Mesenchymal stem cell (in vitro differentiated cells and primary cell): ENCODE data around the gene SNED1.

Experiments used
- DNase-seq: peaks from one replicate; pipeline ENCODE4 v3.0.0-alpha.2; 2013
- H2AFZ ChIP-seq: one replicate; pipeline ENCODE4 v1.6.1; 2013; ENCODE audit warnings: low read depth, mild to moderate bottlenecking, control low read depth, inconsistent platforms, low read length, moderate library complexity
- H2AK5ac ChIP-seq: 2 replicates; pipeline ENCODE4 v1.6.1; 2013; ENCODE audit warnings: low read length, moderate library complexity, mild to moderate bottlenecking, inconsistent platforms; ENCODE audit not compliant: severe bottlenecking
- H2BK120ac ChIP-seq: one replicate; pipeline ENCODE4 v1.6.1; 2013; ENCODE audit warnings: low read depth, mild to moderate bottlenecking, inconsistent platforms, low read length, moderate library complexity
- H2BK12ac ChIP-seq, 2 experiments: one replicate each; pipeline ENCODE4 v1.6.1; 2013; ENCODE audit warnings: inconsistent platforms in 2 of 2, low read length in 2 of 2, mild to moderate bottlenecking in 2 of 2, moderate library complexity in 2 of 2, control low read depth in 1 of 2
- H2BK15ac ChIP-seq: one replicate; pipeline ENCODE4 v1.6.1; 2013; ENCODE audit warnings: mild to moderate bottlenecking, low read depth, inconsistent platforms; ENCODE audit not compliant: poor library complexity, severe bottlenecking
- H2BK5ac ChIP-seq: 2 replicates; pipeline ENCODE4 v1.6.1; 2013; ENCODE audit warnings: low read depth, mild to moderate bottlenecking, low read length, control low read depth, inconsistent platforms; ENCODE audit not compliant: poor library complexity, severe bottlenecking
- H3K14ac ChIP-seq, 2 experiments: one replicate each; pipeline ENCODE4 v1.6.1; 2013; ENCODE audit warnings: inconsistent platforms in 2 of 2, low read length in 2 of 2, control low read depth in 1 of 2, mild to moderate bottlenecking in 1 of 2, moderate library complexity in 1 of 2
- H3K18ac ChIP-seq, 2 experiments: one replicate each; pipeline ENCODE4 v1.6.1; 2013; ENCODE audit warnings: inconsistent platforms in 2 of 2, low read length in 2 of 2, control low read depth in 1 of 2, low read depth in 1 of 2, mild to moderate bottlenecking in 1 of 2
- H3K23ac ChIP-seq, 2 experiments: one replicate each; pipeline ENCODE4 v1.6.1; 2013; ENCODE audit warnings: inconsistent platforms in 2 of 2, low read length in 2 of 2, mild to moderate bottlenecking in 2 of 2, moderate library complexity in 2 of 2, control low read depth in 1 of 2
- H3K27ac ChIP-seq: 2 replicates; pipeline ENCODE4 v1.5.1; 2013; ENCODE audit warnings: mild to moderate bottlenecking, moderate library complexity, low read length, control low read depth, inconsistent platforms; ENCODE audit not compliant: poor library complexity, severe bottlenecking
- H3K27me3 ChIP-seq, 2 experiments: 2 replicates each; pipeline versions ENCODE4 v1.6.1 to v1.7.0; 2013; ENCODE audit warnings: low read length in 2 of 2, mild to moderate bottlenecking in 2 of 2, moderate library complexity in 2 of 2, control low read depth in 1 of 2, inconsistent platforms in 1 of 2; ENCODE audit not compliant: control insufficient read depth in 1 of 2, insufficient read depth in 1 of 2
- H3K36me3 ChIP-seq, 2 experiments: 2 replicates each; pipeline versions ENCODE4 v1.6.1 to v1.7.0; 2013; ENCODE audit warnings: low read length in 2 of 2, control low read depth in 1 of 2, inconsistent platforms in 1 of 2, low read depth in 1 of 2, mild to moderate bottlenecking in 1 of 2; ENCODE audit not compliant: insufficient read depth in 2 of 2, control insufficient read depth in 1 of 2
- H3K4ac ChIP-seq, 2 experiments: one replicate each; pipeline ENCODE4 v1.6.1; 2013; ENCODE audit warnings: inconsistent platforms in 2 of 2, low read length in 2 of 2, mild to moderate bottlenecking in 2 of 2, moderate library complexity in 2 of 2, control low read depth in 1 of 2, low read depth in 1 of 2
- H3K4me1 ChIP-seq: 2 replicates; pipeline ENCODE4 v1.6.1; 2013; ENCODE audit warnings: low read depth, low read length, control low read depth; ENCODE audit not compliant: control insufficient read depth, insufficient read depth
- H3K4me2 ChIP-seq: 2 replicates; pipeline ENCODE4 v1.6.1; 2013; ENCODE audit warnings: low read length, mild to moderate bottlenecking, inconsistent platforms; ENCODE audit not compliant: poor library complexity, severe bottlenecking
- H3K4me3 ChIP-seq, 2 experiments: 2 replicates each; pipeline versions ENCODE4 v1.5.1 to v1.7.0; 2013; ENCODE audit warnings: low read length in 2 of 2, mild to moderate bottlenecking in 2 of 2, control low read depth in 1 of 2, low read depth in 1 of 2; ENCODE audit not compliant: insufficient read depth in 1 of 2
- H3K79me1 ChIP-seq: replicated peaks from 2 replicates; pipeline ENCODE4 v1.6.1; 2013; ENCODE audit warnings: mild to moderate bottlenecking, control low read depth, low read length, inconsistent platforms; ENCODE audit not compliant: poor library complexity, severe bottlenecking
- H3K9ac ChIP-seq: 2 replicates; pipeline ENCODE4 v1.7.0; 2013; ENCODE audit warnings: mild to moderate bottlenecking, low read length, moderate library complexity
- H3K9me3 ChIP-seq: 2 replicates; pipeline ENCODE4 v1.7.0; 2013; ENCODE audit warnings: mild to moderate bottlenecking, low read length; ENCODE audit not compliant: control insufficient read depth
- H4K8ac ChIP-seq: one replicate; pipeline ENCODE4 v1.6.1; 2013; ENCODE audit warnings: inconsistent platforms, mild to moderate bottlenecking, low read length, moderate library complexity
- H4K91ac ChIP-seq: one replicate; pipeline ENCODE4 v1.6.1; 2013; ENCODE audit warnings: mild to moderate bottlenecking, low read length, inconsistent platforms
- WGBS: methylation state at CpG from one replicate; pipeline ENCODE4 v1.1.7; 2013; ENCODE audit warnings: mixed read lengths; 5-methylcytosine and 5-hydroxymethylcytosine counted together

SNED1 gene

DNA sequence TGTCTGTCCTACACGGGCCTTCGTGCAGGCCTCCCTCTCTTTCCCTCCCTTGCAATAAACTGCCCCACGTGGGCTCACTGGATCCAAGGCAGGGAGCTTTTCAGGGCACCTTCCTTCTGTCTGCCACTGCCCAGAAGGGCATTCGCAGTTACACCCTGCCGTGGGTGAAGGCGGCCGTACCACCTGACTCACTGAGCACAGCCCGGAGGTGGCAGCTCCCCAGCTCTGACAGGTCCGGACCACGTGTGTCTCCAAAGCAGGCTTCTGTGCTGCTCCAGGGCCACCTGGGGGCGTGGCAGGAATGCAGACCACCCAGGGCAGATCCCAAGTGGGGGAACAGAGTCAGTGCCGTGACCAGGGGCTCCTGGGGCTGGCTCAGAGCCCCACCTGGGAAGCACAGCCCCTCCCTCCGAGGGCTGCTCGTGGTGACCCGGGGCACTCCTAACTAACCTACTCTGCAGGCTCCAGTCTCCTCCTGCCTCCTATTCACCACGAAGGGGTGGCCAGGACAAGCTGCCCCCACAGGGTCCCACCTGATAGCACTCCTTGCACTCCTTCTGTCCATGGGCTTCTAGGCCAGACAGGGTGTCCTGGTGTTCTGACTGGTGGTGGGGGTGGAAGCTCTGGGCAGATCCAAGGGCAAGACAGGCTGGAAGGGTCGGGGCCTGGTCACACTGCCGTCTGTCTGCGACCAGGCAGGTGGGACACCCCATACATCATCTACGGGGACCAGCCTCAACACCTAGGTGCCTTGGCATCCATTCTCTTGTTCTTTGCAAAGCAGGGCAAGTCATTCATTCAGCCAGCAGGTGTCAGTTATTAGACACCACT is 9.7 kb downstream of the SNED1 start:
- Histone ChIP-seq H2AK5ac (no peak overlapping the region), H2BK120ac (peak overlapping the region; percentile 15), H3K9me3 (peaks cover 33% of the 10 kb centered on the region), H3K9ac (no peak overlapping the region), H3K18ac (peak overlapping the region in 1 of 2 experiments; percentile 55), H4K91ac (peak overlapping the region; percentile 74), H2BK12ac (no peak overlapping the region), H3K27me3 (no peaks in the 10 kb centered on the region), H3K23ac (no peak overlapping the region), H3K36me3 (peaks cover 5 to 80% of the 10 kb centered on the region in 2 experiments), H3K4me2 (no peak overlapping the region), H2BK5ac (no peak overlapping the region), H2BK15ac (no peak overlapping the region), H3K4me1 (peaks cover 26% of the 10 kb centered on the region), H2AFZ (no peak overlapping the region), H3K14ac (no peak overlapping the region), H3K4ac (no peak overlapping the region), H3K27ac (no peak overlapping the region), H3K4me3 (peak overlapping the region in 1 of 2 experiments; percentile 29), H3K79me1 (no peaks in the 10 kb centered on the region), H4K8ac (peak overlapping the region; percentile 24)
- DNase-seq = no peak
- WGBS = 78% methylated on average over 20 of the region's 20 CpGs

- Histone ChIP-seq H3K9me3 (peaks cover 27% of the 10 kb centered on the region), H3K4me2 (no peak overlapping the region), H2BK15ac (no peak overlapping the region), H3K27ac (no peak overlapping the region), H3K27me3 (no peaks in the 10 kb centered on the region), H3K4me1 (peaks cover 26% of the 10 kb centered on the region), H2AK5ac (no peak overlapping the region), H3K18ac (peak overlapping the region in 1 of 2 experiments; percentile 55), H3K79me1 (no peaks in the 10 kb centered on the region), H3K9ac (no peak overlapping the region), H3K4ac (no peak overlapping the region), H2BK5ac (no peak overlapping the region), H3K23ac (no peak overlapping the region), H3K4me3 (no peak overlapping the region), H2BK12ac (no peak overlapping the region), H3K14ac (no peak overlapping the region), H2AFZ (no peak overlapping the region), H4K8ac (peak overlapping the region; percentile 19), H3K36me3 (peaks cover 0 to 80% of the 10 kb centered on the region in 2 experiments), H4K91ac (no peak overlapping the region), H2BK120ac (no peak overlapping the region)
- DNase-seq = no peak
- 88% methylated on average over 7 of the region's 7 CpGs for WGBS
Observed at GRCh38 chr2:241008711-241009121, 10.3 kb downstream of the SNED1 start.

DNA sequence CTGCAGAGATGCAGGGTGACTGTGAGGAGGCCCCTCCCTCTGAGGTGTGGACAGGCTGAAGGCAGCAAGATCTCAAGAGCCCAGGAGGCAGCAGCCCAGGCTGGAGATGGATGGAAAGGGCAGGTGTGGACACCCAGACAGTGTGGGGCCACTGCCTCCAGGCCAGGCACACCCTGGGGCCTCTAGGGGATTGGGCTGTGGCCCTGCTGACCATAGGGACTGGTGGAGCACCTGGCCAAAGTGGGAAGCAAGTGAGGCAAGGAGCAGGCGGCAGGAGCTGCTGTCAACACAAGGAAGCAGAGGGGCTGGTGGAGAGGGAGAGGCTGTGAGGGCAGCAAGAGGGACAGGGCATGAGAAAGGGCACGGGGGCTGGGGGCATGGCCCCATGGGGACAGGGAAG is 10.8 kb downstream of the SNED1 start:
- WGBS = 73% methylated on average over 2 of the region's 2 CpGs
- Histone ChIP-seq H3K4me3 (peak overlapping the region in 1 of 2 experiments; percentile 57), H2AK5ac (no peak overlapping the region), H3K9me3 (peaks cover 22% of the 10 kb centered on the region), H2BK12ac (peak overlapping the region in 1 of 2 experiments; percentile 47), H3K4me2 (no peak overlapping the region), H3K23ac (no peak overlapping the region), H3K79me1 (no peaks in the 10 kb centered on the region), H3K14ac (peak overlapping the region in 1 of 2 experiments; percentile 5), H3K9ac (peak overlapping the region; percentile 67), H4K8ac (peak overlapping the region; percentile 82), H3K36me3 (peaks cover 0 to 80% of the 10 kb centered on the region in 2 experiments), H3K18ac (peak overlapping the region; percentile 3 to 40), H2AFZ (no peak overlapping the region), H3K27me3 (no peaks in the 10 kb centered on the region), H2BK5ac (no peak overlapping the region), H4K91ac (peak overlapping the region; percentile 23), H2BK120ac (no peak overlapping the region), H3K4ac (peak overlapping the region in 1 of 2 experiments; percentile 32), H3K27ac (no peak overlapping the region), H2BK15ac (no peak overlapping the region), H3K4me1 (peaks cover 26% of the 10 kb centered on the region)
- DNase-seq = no peak
